ENCODE results near the gene SEMA3E. TPM values are rescaled to one million over a fixed set of nuclear protein-coding genes. Genes with fewer than 3 reads are reported as not detected.

Gene SEMA3E
- total RNA-seq, 1 experiment from 2014 or later: 2.5 TPM

- no peaks in the 10 kb centered on the region for H3K27me3 Mint-ChIP-seq (ENCODE audit: low read depth)
- ATAC-seq: no peak
These were observed 49.8 kb downstream of the SEMA3E start for GRCh38 chr7:83599131-83599530.

More at GRCh38 chr7:83599131-83599530, 49.8 kb downstream of the SEMA3E start:
- Mint-ChIP-seq H3K27ac (no peak overlapping the region), H3K4me3 (no peak overlapping the region), H3K36me3 (no peaks in the 10 kb centered on the region), H3K9me3 (peaks cover 6% of the 10 kb centered on the region; the same call in 1 of the 2 replicates), H3K4me1 (peaks cover 5% of the 10 kb centered on the region)
- CTCF ChIA-PET: no interaction called here
- TF ChIP-seq ZNF317 (CRISPR knock-in tag; IDR thresholded peaks at IDR 0.05; ENCODE audit: borderline replicate concordance, low read depth) (no peak), ESRRA (CRISPR knock-in tag; IDR thresholded peaks at IDR 0.05; ENCODE audit: borderline replicate concordance) (no peak), GRHL2 (CRISPR knock-in tag; IDR thresholded peaks at IDR 0.05; ENCODE audit: insufficient replicate concordance, severe bottlenecking) (no peak), CREM (CRISPR knock-in tag; IDR thresholded peaks at IDR 0.05) (no peak), ELF4 (CRISPR knock-in tag; IDR thresholded peaks at IDR 0.05; ENCODE audit: low read depth) (no peak), ATF2 (CRISPR knock-in tag; IDR thresholded peaks at IDR 0.05; ENCODE audit: borderline replicate concordance, low read depth) (no peak), NFE2L1 (CRISPR knock-in tag; IDR thresholded peaks at IDR 0.05) (no peak), ZSCAN18 (CRISPR knock-in tag; IDR thresholded peaks at IDR 0.05) (no peak), ATF6 (CRISPR knock-in tag; IDR thresholded peaks at IDR 0.05) (no peak), AR (CRISPR knock-in tag; IDR thresholded peaks at IDR 0.05) (no peak), CBFB (CRISPR knock-in tag; IDR thresholded peaks at IDR 0.05; ENCODE audit: low read depth) (no peak), FOXK1 (CRISPR knock-in tag; IDR thresholded peaks at IDR 0.05) (no peak), CTCF (IDR thresholded peaks at IDR 0.05) (no peak), ERG (CRISPR knock-in tag; IDR thresholded peaks at IDR 0.05) (no peak), ATF1 (CRISPR knock-in tag; IDR thresholded peaks at IDR 0.05) (no peak), ZNF219 (CRISPR knock-in tag; IDR thresholded peaks at IDR 0.05; ENCODE audit: borderline replicate concordance) (no peak)
- POLR2A ChIA-PET: no interaction called here
- DNase-seq (ENCODE audit: low spot score): no peak
